ENCODE measurements around the gene IFITM10.
A peak's percentile ranks its signal among the peaks of the same experiment; 100 is the strongest.

The IFITM10 gene

DNA sequence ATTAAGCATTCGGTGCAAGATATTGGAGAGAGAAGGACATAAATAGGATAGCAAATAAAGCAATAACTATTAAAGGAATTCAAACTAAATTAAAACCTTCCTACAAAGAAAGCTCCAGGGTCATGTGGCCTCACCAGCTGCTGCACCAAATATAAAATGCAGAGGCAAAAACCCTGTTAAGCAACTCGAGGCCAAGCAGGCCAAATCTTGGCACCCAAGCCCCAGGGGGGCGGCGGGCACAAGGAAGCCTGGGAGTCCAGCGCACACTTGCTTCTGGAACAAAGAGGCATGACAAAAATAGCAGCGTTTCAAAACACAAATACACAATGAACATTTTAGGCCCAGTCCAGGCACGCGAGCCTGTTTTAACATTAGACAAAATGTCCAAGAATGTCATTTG is 32.6 kb downstream of the IFITM10 start:
- DNase-seq (ENCODE audit: low read depth in 3 of 3) = no peak

DNA sequence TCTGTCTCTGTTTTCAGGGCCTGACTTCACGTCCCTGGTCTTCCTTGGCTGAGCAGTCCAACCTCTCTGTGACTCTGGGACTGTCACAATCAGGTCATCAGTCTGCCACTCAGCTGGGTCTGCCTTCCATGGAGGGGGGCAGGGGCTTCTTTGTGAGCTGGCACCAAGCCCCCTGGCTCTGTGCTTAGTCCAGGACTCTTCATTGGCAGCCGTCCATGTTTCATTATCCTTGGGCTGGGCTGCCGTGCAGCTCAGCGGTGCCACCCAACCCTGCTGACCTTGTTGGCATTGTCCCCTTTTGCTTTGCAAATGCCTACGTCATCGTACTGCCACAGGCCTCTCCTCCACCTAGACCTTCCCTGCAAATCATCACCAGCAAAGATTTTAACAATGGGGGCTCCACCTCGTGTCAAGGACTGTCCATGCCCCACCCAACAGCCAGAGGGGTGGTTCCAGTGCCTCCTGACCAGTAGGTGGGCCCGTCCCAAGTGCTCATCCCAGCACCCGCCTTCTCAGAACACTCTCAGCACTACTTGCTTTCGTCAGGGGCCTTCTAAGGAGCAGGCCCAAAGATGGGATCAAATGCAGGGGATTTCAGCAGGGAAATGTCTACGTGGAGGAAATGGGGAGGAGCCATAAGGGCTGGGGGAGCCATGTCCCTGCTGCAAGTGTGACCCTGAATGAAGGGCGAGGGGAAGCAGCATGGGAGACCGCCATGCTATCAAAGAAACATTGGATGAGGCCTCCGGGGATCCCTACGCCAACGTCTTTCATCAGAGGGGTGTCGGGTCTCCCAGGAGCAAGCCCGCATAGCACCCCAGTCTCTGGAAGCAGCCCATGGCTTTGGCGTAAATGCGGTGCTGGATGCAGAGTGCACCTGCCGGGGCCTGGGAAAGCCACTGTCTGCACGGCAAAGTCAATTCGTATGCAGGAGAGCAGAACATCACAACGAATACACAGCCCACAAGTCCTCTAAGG is 35.2 kb downstream of the IFITM10 start:
- no peak for DNase-seq (ENCODE audit: low read depth in 3 of 3)

GRCh38 chr11:1708716-1709115 is 41.7 kb downstream of the IFITM10 start:
- DNase-seq (ENCODE audit: low read depth in 3 of 3) = no peak

DNA sequence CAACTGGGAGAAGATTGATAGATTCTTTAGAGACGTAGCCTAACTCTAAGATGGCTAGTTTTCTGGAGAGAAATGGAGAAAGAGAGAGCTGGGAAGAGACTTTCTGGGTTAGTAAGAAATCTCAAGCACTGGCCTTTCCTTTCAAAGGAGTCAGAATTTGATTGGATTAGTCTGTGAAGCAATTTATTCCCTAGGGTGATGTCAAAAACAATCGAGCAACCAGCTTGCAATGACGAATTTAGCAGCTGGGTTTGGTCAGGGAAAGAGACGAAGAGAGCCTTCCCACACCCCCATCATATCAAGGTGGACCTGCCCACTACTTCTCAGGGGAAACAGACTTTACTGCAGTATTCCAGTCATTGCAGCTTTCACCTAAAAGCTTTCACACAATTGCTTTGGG is 42.6 kb downstream of the IFITM10 start:
- DNase-seq (ENCODE audit: low read depth in 3 of 3) = no peak

DNA sequence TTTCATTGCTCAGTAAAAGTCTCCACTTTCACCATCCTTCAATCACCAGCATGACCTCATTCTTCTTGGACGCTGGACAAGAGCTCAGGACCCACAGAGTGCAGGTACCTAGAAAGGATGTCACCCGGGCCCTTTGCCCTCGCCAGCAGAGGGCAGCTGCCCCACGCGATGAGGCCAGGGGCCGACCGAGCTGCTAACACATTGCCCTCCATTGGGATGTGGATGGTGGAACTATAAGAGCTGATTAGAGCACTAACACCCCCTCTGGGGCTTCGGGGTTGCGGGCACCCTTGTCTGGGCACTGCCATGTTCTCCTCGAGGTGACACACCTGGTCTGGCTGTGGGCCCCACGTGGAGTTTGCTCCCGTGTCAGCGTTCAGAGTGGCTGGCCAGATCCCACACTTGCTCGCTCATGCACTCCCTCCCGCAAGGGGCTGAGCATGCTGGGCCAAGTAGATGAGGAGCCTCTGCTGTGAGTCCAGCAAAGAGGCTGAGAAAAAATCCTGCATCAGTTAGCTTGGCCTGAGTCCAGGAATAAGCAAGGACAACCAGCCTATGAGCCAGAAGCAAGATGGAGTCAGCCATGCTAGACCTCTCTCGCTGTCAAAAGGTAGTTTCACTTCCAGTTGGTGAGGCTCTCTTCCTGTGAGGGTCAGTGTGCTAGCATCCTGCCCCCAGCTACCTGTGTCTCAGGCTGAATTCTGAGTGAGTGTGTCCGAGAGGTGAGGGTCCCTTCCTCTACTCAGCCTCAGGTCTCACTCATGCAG is 43.6 kb downstream of the IFITM10 start:
- no peak for DNase-seq (ENCODE audit: low read depth in 3 of 3)

DNA sequence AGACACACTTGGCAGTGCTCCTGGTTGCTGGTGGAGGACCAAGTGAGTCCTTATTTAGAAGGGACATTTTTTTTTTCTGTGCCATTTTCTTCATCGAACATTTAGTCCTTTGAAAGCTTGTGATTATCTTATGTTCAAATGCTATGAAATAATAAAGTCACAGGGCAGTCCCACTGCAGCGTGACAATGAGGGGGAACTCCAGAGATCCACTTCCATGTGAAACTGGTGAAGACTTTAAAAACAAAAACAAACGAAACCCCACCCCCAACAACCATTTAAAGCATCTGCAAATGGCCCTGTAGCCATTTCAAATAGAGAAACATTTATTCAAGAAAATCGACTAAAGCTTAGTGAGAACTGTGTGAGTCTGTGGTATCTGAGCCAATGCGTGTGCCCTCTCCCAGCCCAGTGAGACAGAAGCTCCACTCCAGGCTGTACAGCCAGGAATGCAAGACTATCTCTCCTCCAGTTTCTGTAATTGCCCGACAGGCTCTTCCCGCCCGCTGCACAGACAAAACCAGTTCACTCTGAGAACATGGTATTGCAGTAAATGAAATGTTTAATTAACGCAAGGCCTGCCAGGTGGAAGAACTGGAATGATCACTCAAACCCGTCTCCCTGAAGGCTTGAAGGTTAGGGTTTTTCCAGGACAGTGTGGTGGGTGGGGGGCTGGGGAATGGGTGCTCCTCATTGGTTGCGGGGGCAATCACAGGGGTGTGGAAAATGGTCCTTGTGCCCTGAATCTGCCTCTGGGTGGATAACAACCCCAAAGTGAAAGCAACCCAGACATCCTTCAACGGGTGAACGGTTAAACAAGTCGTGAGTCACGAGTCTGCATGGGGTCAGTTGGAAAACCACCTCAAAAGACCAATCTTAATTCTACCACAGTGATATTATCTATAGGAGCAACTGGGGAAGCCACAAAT is 45.0 kb downstream of the IFITM10 start:
- DNase-seq (ENCODE audit: low read depth in 3 of 3) = no peak

GRCh38 chr11:1703146-1703545 is 47.2 kb downstream of the IFITM10 start:
- no peak for DNase-seq (ENCODE audit: low read depth in 3 of 3)

DNA sequence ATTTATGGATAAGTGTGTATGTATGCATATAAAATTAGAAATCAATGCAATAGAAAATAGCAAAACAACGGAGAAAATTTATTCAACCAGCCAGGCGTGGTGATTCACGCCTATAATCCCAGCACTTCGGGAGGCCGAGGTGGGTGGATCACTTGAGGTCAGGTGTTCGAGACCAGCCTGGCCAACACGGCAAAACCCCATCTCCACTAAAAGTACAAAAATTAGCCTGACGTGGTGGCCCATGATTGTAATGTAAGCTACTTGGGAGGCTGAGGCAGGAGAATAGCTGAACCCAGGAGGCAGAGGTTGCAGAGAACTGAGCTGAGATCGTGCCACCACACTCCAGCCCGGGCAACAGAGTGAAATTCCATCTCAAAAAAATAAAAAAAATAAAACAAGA is 47.9 kb downstream of the IFITM10 start:
- no peak for DNase-seq (ENCODE audit: low read depth in 3 of 3)

DNA sequence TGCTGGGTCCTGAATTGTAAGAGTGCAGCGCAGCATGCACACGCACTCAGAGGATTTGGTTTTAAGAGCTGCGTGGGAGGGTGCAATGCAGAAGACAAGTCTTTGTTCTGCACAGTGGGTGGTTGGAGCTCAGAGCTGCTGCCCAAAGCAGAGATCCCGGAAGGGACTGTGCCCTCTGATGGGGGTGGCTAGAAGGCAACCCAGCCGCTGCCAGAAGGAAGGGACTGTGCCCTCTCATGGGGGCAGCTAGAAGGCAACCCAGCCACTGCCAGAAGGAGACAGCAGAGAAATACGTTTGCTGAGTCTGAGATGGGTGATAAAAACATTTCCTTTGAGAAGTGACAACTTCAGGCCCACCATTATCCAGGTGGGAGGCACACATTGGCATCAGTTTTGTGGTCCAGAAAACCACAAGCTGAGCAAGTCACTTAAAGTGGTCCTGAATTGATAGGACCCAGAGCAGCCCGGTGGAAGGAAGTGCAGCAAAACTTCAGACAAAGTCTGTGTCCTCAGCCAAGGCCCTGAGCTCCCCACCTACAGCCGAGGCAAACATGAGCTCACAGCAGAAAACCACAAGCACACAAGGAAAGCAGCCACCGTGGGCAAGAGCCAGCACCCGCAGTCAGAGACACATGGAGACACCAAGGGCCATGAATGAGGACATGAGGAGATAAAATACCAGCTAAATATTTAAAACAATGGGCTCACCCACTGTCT is 49.1 kb downstream of the IFITM10 start:
- DNase-seq (ENCODE audit: low read depth in 3 of 3) = no peak

GRCh38 chr11:1699771-1700170 is 50.6 kb downstream of the IFITM10 start:
- DNase-seq (ENCODE audit: low read depth in 3 of 3) = no peak

- no peak for DNase-seq (ENCODE audit: low read depth in 3 of 3)
These were observed 53.5 kb downstream of the IFITM10 start, which contains the start of gene KRTAP5-6 for GRCh38 chr11:1696608-1697570. Gene KRTAP5-6 (plus strand): TSS chr11:1697195. CDS start chr11:1697246, 51 bp downstream.

DNA sequence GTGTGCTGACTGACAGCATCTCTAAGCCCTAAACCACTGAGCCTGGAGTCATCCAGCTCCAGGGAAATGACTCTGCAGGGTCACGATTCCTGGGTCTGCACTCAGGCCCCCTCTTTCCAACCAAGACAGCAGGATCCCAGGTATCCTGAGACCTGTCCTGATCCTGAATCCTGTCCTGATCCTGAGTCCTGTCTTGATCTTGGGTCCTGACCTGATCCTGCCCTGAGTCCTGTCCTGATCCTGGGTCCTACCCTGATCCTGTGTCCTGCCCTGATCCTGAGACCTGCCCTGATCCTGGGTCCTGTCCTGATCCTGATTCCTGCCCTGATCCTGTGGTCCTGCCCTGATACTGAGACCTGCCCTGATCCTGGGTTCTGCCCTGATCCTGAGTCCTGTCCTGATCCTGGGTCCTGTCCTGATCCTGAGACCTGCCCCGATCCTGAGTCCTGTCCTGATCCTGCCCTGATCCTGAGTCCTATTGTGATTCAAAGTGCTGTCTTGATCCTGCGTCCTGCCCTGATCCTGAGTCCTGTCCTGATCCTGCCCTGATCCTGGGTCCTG is 54.8 kb downstream of the IFITM10 start:
- no peak for DNase-seq (ENCODE audit: low read depth in 3 of 3)

DNA sequence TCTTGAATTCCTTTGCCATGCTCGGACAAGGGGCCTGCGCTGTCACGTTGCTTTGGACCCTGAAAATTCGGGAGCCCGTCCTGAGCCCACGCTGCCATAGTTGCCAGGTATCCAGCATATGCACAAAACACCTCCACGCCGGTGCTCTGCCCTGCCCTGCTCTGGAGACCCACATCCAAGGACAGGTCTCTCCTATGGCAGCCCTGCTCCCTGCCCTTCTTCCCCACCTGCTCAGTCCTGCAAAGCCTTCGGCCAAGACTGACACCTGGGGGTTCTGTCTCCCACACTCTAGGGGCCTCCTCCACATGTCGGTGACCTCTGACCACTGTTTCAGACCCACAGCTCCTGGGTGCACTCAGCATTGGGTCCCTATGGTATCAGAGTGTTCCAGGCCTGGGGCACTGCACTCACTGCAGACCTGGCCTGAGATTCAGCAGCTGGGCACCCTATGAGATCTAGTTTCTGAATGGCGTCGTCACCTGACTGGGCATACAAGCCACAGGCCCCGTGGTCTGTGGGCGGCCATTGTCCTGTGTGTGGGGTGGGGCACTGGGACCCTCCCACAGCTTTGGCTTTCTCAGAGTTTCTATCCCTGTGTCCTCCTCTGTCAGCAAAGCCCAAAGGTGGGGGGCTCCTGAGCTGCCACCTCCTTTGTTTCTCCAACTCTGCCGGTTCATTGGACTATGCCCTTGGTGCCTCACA is 55.4 kb downstream of the IFITM10 start:
- DNase-seq (ENCODE audit: low read depth in 3 of 3) = no peak

DNA sequence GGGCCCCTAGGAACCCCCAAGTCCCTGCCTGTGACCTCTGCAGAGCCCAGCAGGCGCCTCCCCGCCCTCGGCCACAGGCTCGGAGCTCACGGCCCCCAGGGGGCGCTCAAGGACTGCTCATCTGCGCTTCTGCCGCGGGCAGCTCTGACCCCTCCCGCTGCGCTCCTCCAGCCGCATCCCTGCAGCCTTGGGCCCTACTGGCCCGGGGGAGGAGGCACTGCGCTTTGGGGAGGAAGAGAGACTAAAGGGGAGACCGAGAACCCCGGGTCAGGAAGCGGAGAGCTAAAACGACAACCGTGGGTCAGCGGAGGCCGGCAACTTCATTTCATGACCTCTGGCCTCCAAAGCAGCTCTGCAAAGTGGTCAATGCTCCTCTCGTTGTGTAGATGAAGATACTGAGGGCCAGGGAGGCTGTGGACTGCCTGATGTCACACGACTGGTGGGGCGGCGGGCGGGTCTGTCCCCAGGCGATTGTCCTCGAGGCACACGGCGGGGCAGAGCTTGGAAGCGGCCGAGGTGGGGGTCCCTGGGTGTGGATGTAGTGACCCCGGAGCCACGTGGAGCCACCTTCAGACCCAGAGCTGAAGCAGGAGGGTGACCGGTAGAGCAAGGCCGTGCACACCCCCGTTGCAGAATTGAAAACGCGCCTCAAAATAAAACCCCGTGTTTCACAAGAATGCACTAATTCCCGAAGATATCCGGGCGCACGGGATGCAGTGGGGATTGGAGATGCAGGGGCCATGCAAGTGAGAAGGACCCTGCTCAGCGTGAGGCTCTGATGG is 56.1 kb downstream of the IFITM10 start:
- peak; percentile 54 to 80 (median 79) for DNase-seq (ENCODE audit: low read depth in 3 of 3)

GRCh38 chr11:1693327-1694063 is 56.9 kb downstream of the IFITM10 start:
- peak; percentile 39 to 62 (median 62) for DNase-seq (ENCODE audit: low read depth in 3 of 3)

GRCh38 chr11:1692708-1693326 is 57.6 kb downstream of the IFITM10 start:
- no peak for DNase-seq (ENCODE audit: low read depth in 3 of 3)

Data from stimulated activated CD4-positive, alpha-beta T cell treated with anti-CD3 and anti-CD28 coated beads, TNF-alpha, amount 100 ng/mL, for 48 hours (primary cell).